Liver (tissue), 9 donors: ENCODE data around the gene ADAMTS2. TPM values are rescaled to one million over a fixed set of nuclear protein-coding genes. Genes with fewer than 3 reads are reported as not detected.

Experiments used
- DNase-seq: peaks from one replicate; pipeline ENCODE4 v3.0.0-alpha.2; 2017; ENCODE audit warnings: low spot score
- H3K27ac ChIP-seq, 2 donors: one replicate each; pipeline ENCODE4 v1.7.0; 2013; ENCODE audit warnings: inconsistent platforms in 2 of 2, low read length in 2 of 2, control low read depth in 1 of 2, low read depth in 1 of 2, mild to moderate bottlenecking in 1 of 2
- H3K27me3 ChIP-seq, 4 donors: one replicate each; pipeline versions ENCODE4 v1.6.1 to v1.7.0; 2013; ENCODE audit warnings: low read length in 3 of 4, inconsistent platforms in 1 of 4, mild to moderate bottlenecking in 1 of 4, moderate library complexity in 1 of 4; ENCODE audit not compliant: control insufficient read depth in 4 of 4, insufficient read depth in 4 of 4
- H3K36me3 ChIP-seq, 4 donors: one replicate each; pipeline versions ENCODE4 v1.6.1 to v1.7.0; 2013; ENCODE audit warnings: low read length in 3 of 4, mild to moderate bottlenecking in 3 of 4, low read depth in 1 of 4, moderate library complexity in 1 of 4; ENCODE audit not compliant: control insufficient read depth in 4 of 4, insufficient read depth in 3 of 4
- H3K4me1 ChIP-seq, 4 donors: one replicate each; pipeline versions ENCODE4 v1.6.1 to v1.7.0; 2013; ENCODE audit warnings: low read length in 3 of 4, mild to moderate bottlenecking in 3 of 4, moderate library complexity in 1 of 4; ENCODE audit not compliant: control insufficient read depth in 4 of 4, insufficient read depth in 4 of 4
- H3K4me3 ChIP-seq, 3 donors: one replicate each; pipeline versions ENCODE4 v1.6.1 to v1.7.0; 2013; ENCODE audit warnings: low read length in 3 of 3, control low read depth in 1 of 3, low read depth in 1 of 3, mild to moderate bottlenecking in 1 of 3
- H3K9ac ChIP-seq, 2 donors: one replicate each; pipeline ENCODE4 v1.7.0; 2013; ENCODE audit warnings: low read length in 2 of 2, mild to moderate bottlenecking in 2 of 2, moderate library complexity in 2 of 2, control low read depth in 1 of 2, low read depth in 1 of 2
- H3K9me3 ChIP-seq, 4 donors: one replicate each; pipeline versions ENCODE4 v1.6.1 to v1.7.0; 2013; ENCODE audit warnings: low read length in 3 of 4; ENCODE audit not compliant: control insufficient read depth in 4 of 4
- EGR1 ChIP-seq, 2 donors: IDR thresholded peaks; 2 replicates each; pipeline ENCODE4 v1.6.1; 2016 to 2018; ENCODE audit warnings: antibody characterized with exemption in 2 of 2, low read depth in 2 of 2
- FOXA2 ChIP-seq: IDR thresholded peaks from 2 replicates; pipeline ENCODE4 v1.6.1; 2016; ENCODE audit warnings: antibody characterized with exemption
- GABPA ChIP-seq, 2 donors: IDR thresholded peaks in 1 of 2; conservative IDR thresholded peaks in 1 of 2; 2 replicates each; pipeline ENCODE4 v1.6.1; 2016; ENCODE audit warnings: antibody characterized with exemption in 2 of 2, mild to moderate bottlenecking in 1 of 2, moderate library complexity in 1 of 2
- HNF4A ChIP-seq, 2 donors: conservative IDR thresholded peaks; 2 replicates each; pipeline ENCODE4 v1.6.1; 2016; ENCODE audit warnings: antibody characterized with exemption in 2 of 2, mild to moderate bottlenecking in 2 of 2
- HNF4G ChIP-seq: IDR thresholded peaks from 2 replicates; pipeline ENCODE4 v1.6.1; 2016; ENCODE audit warnings: antibody characterized with exemption
- JUND ChIP-seq, 2 donors: IDR thresholded peaks; 2 replicates each; pipeline ENCODE4 v1.6.1; 2016; ENCODE audit warnings: antibody characterized with exemption in 2 of 2
- NR2F2 ChIP-seq: IDR thresholded peaks from 2 replicates; pipeline ENCODE4 v1.6.1; 2016; ENCODE audit warnings: antibody characterized with exemption
- RXRA ChIP-seq, 2 donors: IDR thresholded peaks; 2 replicates each; pipeline ENCODE4 v1.6.1; 2017 to 2018; ENCODE audit warnings: antibody characterized with exemption in 2 of 2, mild to moderate bottlenecking in 1 of 2
- SP1 ChIP-seq: IDR thresholded peaks from 2 replicates; pipeline ENCODE4 v1.6.1; 2018; ENCODE audit warnings: antibody characterized with exemption, mild to moderate bottlenecking
- TAF1 ChIP-seq: conservative IDR thresholded peaks from 2 replicates; pipeline ENCODE4 v1.6.1; 2016; ENCODE audit warnings: antibody characterized with exemption, mild to moderate bottlenecking
- YY1 ChIP-seq: IDR thresholded peaks from 2 replicates; pipeline ENCODE4 v1.6.1; 2016; ENCODE audit warnings: antibody characterized with exemption, mild to moderate bottlenecking
- WGBS: extraction: QIAGEN DNeasy Blood & Tissue Kit; methylation state at CpG from one replicate; pipeline ENCODE4 v1.1.7; 2013; 5-methylcytosine and 5-hydroxymethylcytosine counted together
- polyA plus RNA-seq, 2 donors: library from polyadenylated mRNA; stranded (reverse) in 1 of 2; unstranded in 1 of 2; fragments of 200-250 nt in 1 of 2; fragments of >200 nt in 1 of 2; fragmentation: Nextera tagmentation in 1 of 2; extraction: Ambion mirVana in 1 of 2; gene quantifications; one replicate each; pipeline versions ENCODE4 v1.2.1 to v1.2.3, GENCODE V29; 2013 to 2015
- total RNA-seq, 2 donors: library from RNA; depleted of rRNA; stranded (reverse); fragments of >200 nt; gene quantifications; one replicate each; pipeline ENCODE4 v1.2.3, GENCODE V29; 2014
- TF ChIP-seq, protein P1 (sequence below): IDR thresholded peaks from 2 replicates; pipeline ENCODE4 v1.6.1; 2016; ENCODE audit warnings: antibody characterized with exemption
- TF ChIP-seq, protein P2 (sequence below): IDR thresholded peaks from 2 replicates; pipeline ENCODE4 v1.6.1; 2016; ENCODE audit warnings: antibody characterized with exemption
- TF ChIP-seq, protein P3 (sequence below): fragments of 150-350 bp; IDR thresholded peaks from 2 replicates; pipeline ENCODE4 v1.5.1; 2017; ENCODE audit warnings: improper control_type of control experiment, low read depth, low read length; ENCODE audit not compliant: missing input control
- TF ChIP-seq, protein P4 (sequence below): IDR thresholded peaks from 2 replicates; pipeline ENCODE4 v1.6.1; 2016; ENCODE audit warnings: antibody characterized with exemption, mild to moderate bottlenecking
- TF ChIP-seq, protein P5 (sequence below): IDR thresholded peaks from 2 replicates; pipeline ENCODE4 v1.6.1; 2016; ENCODE audit warnings: antibody characterized with exemption
- donor health status: healthy.
- donor health status: healthy.
- donor health status: healthy.
- donor health status: healthy.
- donor health status: healthy.

ADAMTS2 gene
- total and polyA plus RNA-seq, 4 donors = 2.7 to 24.3 (median 12.0) TPM

DNA sequence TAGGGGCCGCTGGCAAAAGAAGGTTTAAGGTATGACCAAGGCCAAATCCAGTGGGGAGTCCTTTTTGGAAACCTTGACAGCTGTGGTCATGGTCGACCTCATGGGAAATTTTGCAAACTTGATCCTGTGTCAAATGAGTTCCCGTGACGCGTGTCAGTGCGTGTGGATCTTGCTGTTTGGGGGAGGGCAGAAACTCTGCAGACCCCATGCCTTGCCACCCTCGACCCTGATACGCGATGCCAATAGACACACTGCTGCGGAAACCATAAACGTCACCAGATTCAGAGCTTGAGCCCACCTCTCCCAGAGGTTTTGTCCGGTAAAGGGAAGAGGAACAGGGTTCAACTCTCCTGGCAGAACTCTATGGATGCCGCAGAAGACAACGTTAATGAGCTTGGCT lies 104.7 kb downstream of the ADAMTS2 start (continued):
- TF ChIP-seq, protein P1, sequence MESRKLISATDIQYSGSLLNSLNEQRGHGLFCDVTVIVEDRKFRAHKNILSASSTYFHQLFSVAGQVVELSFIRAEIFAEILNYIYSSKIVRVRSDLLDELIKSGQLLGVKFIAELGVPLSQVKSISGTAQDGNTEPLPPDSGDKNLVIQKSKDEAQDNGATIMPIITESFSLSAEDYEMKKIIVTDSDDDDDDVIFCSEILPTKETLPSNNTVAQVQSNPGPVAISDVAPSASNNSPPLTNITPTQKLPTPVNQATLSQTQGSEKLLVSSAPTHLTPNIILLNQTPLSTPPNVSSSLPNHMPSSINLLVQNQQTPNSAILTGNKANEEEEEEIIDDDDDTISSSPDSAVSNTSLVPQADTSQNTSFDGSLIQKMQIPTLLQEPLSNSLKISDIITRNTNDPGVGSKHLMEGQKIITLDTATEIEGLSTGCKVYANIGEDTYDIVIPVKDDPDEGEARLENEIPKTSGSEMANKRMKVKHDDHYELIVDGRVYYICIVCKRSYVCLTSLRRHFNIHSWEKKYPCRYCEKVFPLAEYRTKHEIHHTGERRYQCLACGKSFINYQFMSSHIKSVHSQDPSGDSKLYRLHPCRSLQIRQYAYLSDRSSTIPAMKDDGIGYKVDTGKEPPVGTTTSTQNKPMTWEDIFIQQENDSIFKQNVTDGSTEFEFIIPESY = no peak
- TF ChIP-seq YY1 (no peak), EGR1 (IDR thresholded peaks at IDR 0.05; ENCODE audit: low read depth in 2 of 2) (no peak)

DNA sequence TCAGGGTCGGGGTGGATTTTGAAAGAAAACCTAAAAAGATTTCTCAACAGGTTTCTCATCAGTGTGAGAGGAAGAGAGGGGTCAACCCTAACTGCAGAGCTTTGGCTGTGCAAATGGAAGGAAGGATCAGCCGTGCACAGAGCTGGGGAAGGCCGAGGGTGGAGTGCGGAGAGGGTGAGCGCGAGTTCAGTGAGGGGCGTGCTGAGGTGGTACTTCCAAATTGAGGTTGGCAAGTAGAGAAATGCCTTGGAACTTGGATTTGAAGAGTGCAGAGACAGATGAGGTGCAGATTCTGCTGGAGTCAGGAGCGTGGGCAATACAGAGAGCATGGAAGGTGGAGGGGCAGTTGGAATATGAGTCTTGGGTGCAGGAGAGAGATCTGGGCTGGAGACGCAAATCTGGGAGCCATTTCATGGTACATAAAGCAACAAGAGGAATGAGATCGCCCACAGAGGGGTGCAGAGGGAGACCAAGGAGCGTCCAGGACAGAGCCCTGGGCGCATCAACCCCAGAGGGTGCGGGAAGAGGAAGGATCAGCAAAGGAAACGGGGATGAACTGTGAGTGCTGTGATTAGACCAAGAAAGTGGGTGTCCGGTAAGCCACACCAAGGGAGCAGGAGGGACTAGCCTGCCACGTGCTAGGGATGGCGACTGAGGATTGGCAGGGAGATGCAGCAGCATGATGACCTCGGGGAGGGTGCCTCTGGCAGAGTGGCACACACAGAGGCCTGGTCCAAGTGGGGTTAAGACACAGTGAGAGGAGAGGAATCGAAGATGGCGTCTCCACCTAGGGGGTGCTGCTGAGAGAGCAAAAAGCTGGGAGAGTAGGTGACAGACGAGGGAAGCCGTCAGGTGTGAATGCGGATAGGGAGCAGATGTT lies 105.8 kb downstream of the ADAMTS2 start:
- Histone ChIP-seq H3K4me1 (peaks cover 0 to 5% (median under 1%) of the 10 kb centered on the region in 4 donors), H3K4me3 (no peak overlapping the region), H3K27ac (no peak overlapping the region), H3K9ac (no peak overlapping the region), H3K36me3 (no peaks in the 10 kb centered on the region), H3K27me3 (no peaks in the 10 kb centered on the region), H3K9me3 (peaks cover 0 to 13% (median 1%) of the 10 kb centered on the region in 4 donors)
- DNase-seq = no peak
- no peak for TF ChIP-seq YY1
- TF ChIP-seq, protein P2, sequence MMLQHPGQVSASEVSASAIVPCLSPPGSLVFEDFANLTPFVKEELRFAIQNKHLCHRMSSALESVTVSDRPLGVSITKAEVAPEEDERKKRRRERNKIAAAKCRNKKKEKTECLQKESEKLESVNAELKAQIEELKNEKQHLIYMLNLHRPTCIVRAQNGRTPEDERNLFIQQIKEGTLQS = no peak
- TF ChIP-seq TAF1 = no peak
- TF ChIP-seq NR2F2 = no peak
- TF ChIP-seq GABPA (IDR thresholded peaks at IDR 0.05 in 1 of 2, conservative IDR thresholded peaks at IDR 0.05 in 1 of 2) = no peak
- TF ChIP-seq, protein P3, sequence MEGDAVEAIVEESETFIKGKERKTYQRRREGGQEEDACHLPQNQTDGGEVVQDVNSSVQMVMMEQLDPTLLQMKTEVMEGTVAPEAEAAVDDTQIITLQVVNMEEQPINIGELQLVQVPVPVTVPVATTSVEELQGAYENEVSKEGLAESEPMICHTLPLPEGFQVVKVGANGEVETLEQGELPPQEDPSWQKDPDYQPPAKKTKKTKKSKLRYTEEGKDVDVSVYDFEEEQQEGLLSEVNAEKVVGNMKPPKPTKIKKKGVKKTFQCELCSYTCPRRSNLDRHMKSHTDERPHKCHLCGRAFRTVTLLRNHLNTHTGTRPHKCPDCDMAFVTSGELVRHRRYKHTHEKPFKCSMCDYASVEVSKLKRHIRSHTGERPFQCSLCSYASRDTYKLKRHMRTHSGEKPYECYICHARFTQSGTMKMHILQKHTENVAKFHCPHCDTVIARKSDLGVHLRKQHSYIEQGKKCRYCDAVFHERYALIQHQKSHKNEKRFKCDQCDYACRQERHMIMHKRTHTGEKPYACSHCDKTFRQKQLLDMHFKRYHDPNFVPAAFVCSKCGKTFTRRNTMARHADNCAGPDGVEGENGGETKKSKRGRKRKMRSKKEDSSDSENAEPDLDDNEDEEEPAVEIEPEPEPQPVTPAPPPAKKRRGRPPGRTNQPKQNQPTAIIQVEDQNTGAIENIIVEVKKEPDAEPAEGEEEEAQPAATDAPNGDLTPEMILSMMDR = no peak
- TF ChIP-seq, protein P4, sequence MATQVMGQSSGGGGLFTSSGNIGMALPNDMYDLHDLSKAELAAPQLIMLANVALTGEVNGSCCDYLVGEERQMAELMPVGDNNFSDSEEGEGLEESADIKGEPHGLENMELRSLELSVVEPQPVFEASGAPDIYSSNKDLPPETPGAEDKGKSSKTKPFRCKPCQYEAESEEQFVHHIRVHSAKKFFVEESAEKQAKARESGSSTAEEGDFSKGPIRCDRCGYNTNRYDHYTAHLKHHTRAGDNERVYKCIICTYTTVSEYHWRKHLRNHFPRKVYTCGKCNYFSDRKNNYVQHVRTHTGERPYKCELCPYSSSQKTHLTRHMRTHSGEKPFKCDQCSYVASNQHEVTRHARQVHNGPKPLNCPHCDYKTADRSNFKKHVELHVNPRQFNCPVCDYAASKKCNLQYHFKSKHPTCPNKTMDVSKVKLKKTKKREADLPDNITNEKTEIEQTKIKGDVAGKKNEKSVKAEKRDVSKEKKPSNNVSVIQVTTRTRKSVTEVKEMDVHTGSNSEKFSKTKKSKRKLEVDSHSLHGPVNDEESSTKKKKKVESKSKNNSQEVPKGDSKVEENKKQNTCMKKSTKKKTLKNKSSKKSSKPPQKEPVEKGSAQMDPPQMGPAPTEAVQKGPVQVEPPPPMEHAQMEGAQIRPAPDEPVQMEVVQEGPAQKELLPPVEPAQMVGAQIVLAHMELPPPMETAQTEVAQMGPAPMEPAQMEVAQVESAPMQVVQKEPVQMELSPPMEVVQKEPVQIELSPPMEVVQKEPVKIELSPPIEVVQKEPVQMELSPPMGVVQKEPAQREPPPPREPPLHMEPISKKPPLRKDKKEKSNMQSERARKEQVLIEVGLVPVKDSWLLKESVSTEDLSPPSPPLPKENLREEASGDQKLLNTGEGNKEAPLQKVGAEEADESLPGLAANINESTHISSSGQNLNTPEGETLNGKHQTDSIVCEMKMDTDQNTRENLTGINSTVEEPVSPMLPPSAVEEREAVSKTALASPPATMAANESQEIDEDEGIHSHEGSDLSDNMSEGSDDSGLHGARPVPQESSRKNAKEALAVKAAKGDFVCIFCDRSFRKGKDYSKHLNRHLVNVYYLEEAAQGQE = no peak
- TF ChIP-seq JUND (IDR thresholded peaks at IDR 0.05) = no peak
- no peak for TF ChIP-seq FOXA2
- no peak for TF ChIP-seq HNF4A (conservative IDR thresholded peaks at IDR 0.05)
- no peak for TF ChIP-seq EGR1 (IDR thresholded peaks at IDR 0.05; ENCODE audit: low read depth in 2 of 2)
- TF ChIP-seq, protein P5, sequence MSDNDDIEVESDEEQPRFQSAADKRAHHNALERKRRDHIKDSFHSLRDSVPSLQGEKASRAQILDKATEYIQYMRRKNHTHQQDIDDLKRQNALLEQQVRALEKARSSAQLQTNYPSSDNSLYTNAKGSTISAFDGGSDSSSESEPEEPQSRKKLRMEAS = no peak
- TF ChIP-seq HNF4G = no peak
- TF ChIP-seq, protein P1 = no peak
- no peak for TF ChIP-seq RXRA (IDR thresholded peaks at IDR 0.05)
- no peak for TF ChIP-seq SP1
- 85% methylated on average over 23 of the region's 23 CpGs for whole genome bisulfite sequencing
